Dedifferentiated amniotic fluid mesenchymal stem cell (primary cell): ENCODE results near the gene IMPDH1.

Experiments used
- DNase-seq: peaks from one replicate; pipeline ENCODE4 v3.0.0-alpha.2; 2016; ENCODE audit errors: extremely low spot score

Gene IMPDH1

GRCh38 chr7:128360359-128360678, 49.5 kb downstream of the IMPDH1 start:
- DNase-seq, result no peak

GRCh38 chr7:128359939-128360338, 49.8 kb downstream of the IMPDH1 start:
- no peak for DNase-seq

- DNase-seq, result no peak
These were observed 50.4 kb downstream of the IMPDH1 start for GRCh38 chr7:128359336-128359735.

GRCh38 chr7:128358233-128358632, 51.5 kb downstream of the IMPDH1 start:
- DNase-seq, result no peak

GRCh38 chr7:128357217-128357613, 52.6 kb downstream of the IMPDH1 start:
- DNase-seq, result no peak

- no peak for DNase-seq
These were observed 53.1 kb downstream of the IMPDH1 start for GRCh38 chr7:128356546-128357216.

GRCh38 chr7:128353610-128354009, 56.2 kb downstream of the IMPDH1 start:
- DNase-seq, result no peak

- no peak for DNase-seq
These were observed 56.6 kb downstream of the IMPDH1 start for GRCh38 chr7:128353189-128353588.

GRCh38 chr7:128352636-128353035, 57.1 kb downstream of the IMPDH1 start:
- DNase-seq, result no peak

GRCh38 chr7:128352153-128352537, 57.6 kb downstream of the IMPDH1 start:
- DNase-seq, result no peak

GRCh38 chr7:128351296-128352152, 58.3 kb downstream of the IMPDH1 start:
- no peak for DNase-seq

- DNase-seq, result no peak
These were observed 59.0 kb downstream of the IMPDH1 start for GRCh38 chr7:128350708-128351295.

GRCh38 chr7:128349466-128349825, 60.3 kb downstream of the IMPDH1 start:
- peak; percentile 19 for DNase-seq

- peak; percentile 47 for DNase-seq
These were observed 62.1 kb downstream of the IMPDH1 start for GRCh38 chr7:128347647-128348097.

GRCh38 chr7:128344431-128344774, 65.4 kb downstream of the IMPDH1 start:
- DNase-seq, result no peak

- DNase-seq, result peak; percentile 96
These were observed 66.0 kb downstream of the IMPDH1 start, which contains the start of gene RBM28 for GRCh38 chr7:128343554-128344430. Gene RBM28 (minus strand): TSS chr7:128343908. CDS start chr7:128343793, 115 bp downstream.
